Colonic mucosa (tissue), 4 donors: ENCODE measurements around the gene ZNF777. TPM values are rescaled to one million over a fixed set of nuclear protein-coding genes. Genes with fewer than 3 reads are reported as not detected.

ENCODE experiments used
- DNase-seq: peaks from one replicate; pipeline ENCODE4 v3.0.0-alpha.2; 2020
- H3K27ac ChIP-seq: fragments of 200-600 bp; one replicate; pipeline ENCODE4 v1.8.0; 2021
- H3K27me3 ChIP-seq: fragments of 200-600 bp; one replicate; pipeline ENCODE4 v1.8.0; 2021
- H3K36me3 ChIP-seq: fragments of 200-600 bp; one replicate; pipeline ENCODE4 v1.8.0; 2021
- H3K4me1 ChIP-seq: fragments of 200-600 bp; one replicate; pipeline ENCODE4 v1.8.0; 2021; ENCODE audit warnings: mild to moderate bottlenecking
- H3K4me3 ChIP-seq: fragments of 200-600 bp; one replicate; pipeline ENCODE4 v1.8.0; 2021
- H3K9ac ChIP-seq, 2 donors: one replicate each; pipeline ENCODE4 v1.7.0; 2013; ENCODE audit warnings: control low read depth in 2 of 2, low read depth in 2 of 2, low read length in 2 of 2
- H3K9me3 ChIP-seq: fragments of 200-600 bp; one replicate; pipeline ENCODE4 v1.8.0; 2021
- CTCF ChIP-seq: fragments of 200-600 bp; IDR thresholded peaks from one replicate; pipeline ENCODE4 v1.8.0; 2022; ENCODE audit warnings: antibody characterized with exemption, mild to moderate bottlenecking
- intact Hi-C: fragments of 100-400 bp; cut with DNase I; formaldehyde crosslinking; loops from one replicate; pipeline ENCODE4 v1.14.1; 2022
- total RNA-seq, 2 donors: library from RNA; stranded (reverse); fragmentation: NEBNext Ultra II Directional in 1 of 2; extraction: Animal tissue kit (Norgen Biotek cat#: 25700) in 1 of 2; gene quantifications; one replicate each; pipeline ENCODE4 v1.2.1, GENCODE V29; 2021
- donor health status: healthy.
- donor health status: DM: no; HTN: no; CAD: no.
- donor health status: DM: no; HTN: no; CAD: no.

Gene ZNF777
- total RNA-seq, 2 donors from 2014 or later = 9.5 to 13.1 TPM

- no peak overlapping the region for H3K9ac ChIP-seq
- no peak for TF ChIP-seq CTCF
- intact Hi-C loops = no loop called here
- no peak overlapping the region for H3K4me3 ChIP-seq
- H3K27ac ChIP-seq = no peak overlapping the region
- peak; percentile 10 for DNase-seq
- no peaks in the 10 kb centered on the region for H3K27me3 ChIP-seq
- no peaks in the 10 kb centered on the region for H3K4me1 ChIP-seq
- H3K9me3 ChIP-seq = no peaks in the 10 kb centered on the region
- H3K36me3 ChIP-seq = no peaks in the 10 kb centered on the region
Observed at GRCh38 chr7:149455175-149455950, 5.5 kb downstream of the ZNF777 start.

- no peak for DNase-seq
- H3K4me1 ChIP-seq = no peaks in the 10 kb centered on the region
- H3K27ac ChIP-seq = no peak overlapping the region
- peaks cover 3% of the 10 kb centered on the region for H3K36me3 ChIP-seq
- H3K27me3 ChIP-seq = no peaks in the 10 kb centered on the region
- intact Hi-C loops = no loop called here
- no peak overlapping the region for H3K9ac ChIP-seq
- no peak overlapping the region for H3K4me3 ChIP-seq
- H3K9me3 ChIP-seq = no peaks in the 10 kb centered on the region
- TF ChIP-seq CTCF = no peak
Observed at GRCh38 chr7:149454750-149455149, 6.1 kb downstream of the ZNF777 start.

GRCh38 chr7:149454006-149454405 lies 6.9 kb downstream of the ZNF777 start:
- no peak overlapping the region for H3K4me3 ChIP-seq
- intact Hi-C loops = no loop called here
- H3K27me3 ChIP-seq = no peaks in the 10 kb centered on the region
- TF ChIP-seq CTCF = no peak
- H3K27ac ChIP-seq = no peak overlapping the region
- H3K9me3 ChIP-seq = no peaks in the 10 kb centered on the region
- H3K36me3 ChIP-seq = peaks cover 6% of the 10 kb centered on the region
- no peak overlapping the region for H3K9ac ChIP-seq
- no peaks in the 10 kb centered on the region for H3K4me1 ChIP-seq
- peak; percentile 10 for DNase-seq

- H3K4me3 ChIP-seq = no peak overlapping the region
- H3K9me3 ChIP-seq = no peaks in the 10 kb centered on the region
- DNase-seq = no peak
- H3K27ac ChIP-seq = no peak overlapping the region
- intact Hi-C loops = no loop called here
- TF ChIP-seq CTCF = no peak
- no peaks in the 10 kb centered on the region for H3K27me3 ChIP-seq
- no peaks in the 10 kb centered on the region for H3K4me1 ChIP-seq
- H3K9ac ChIP-seq = no peak overlapping the region
- H3K36me3 ChIP-seq = peaks cover 6% of the 10 kb centered on the region
Observed at GRCh38 chr7:149450821-149451220, 10.0 kb downstream of the ZNF777 start.

GRCh38 chr7:149449897-149450296 lies 11.0 kb downstream of the ZNF777 start:
- Histone ChIP-seq H3K9ac (no peak overlapping the region), H3K27me3 (no peaks in the 10 kb centered on the region), H3K4me1 (no peaks in the 10 kb centered on the region), H3K27ac (no peak overlapping the region), H3K36me3 (peaks cover 6% of the 10 kb centered on the region), H3K4me3 (no peak overlapping the region), H3K9me3 (no peaks in the 10 kb centered on the region)
- TF ChIP-seq CTCF = no peak
- peak; percentile 8 for DNase-seq
- intact Hi-C loops = no loop called here
